Muscle of leg (tissue), 9 donors: ENCODE results near the gene SOCS4. TPM values are rescaled to one million over a fixed set of nuclear protein-coding genes. Genes with fewer than 3 reads are reported as not detected.

Experiments
- polyA plus RNA-seq, 8 donors: library from polyadenylated mRNA; unstranded; fragments of 120-200 nt; gene quantifications; one replicate each; pipeline versions ENCODE4 v1.2.1 to v1.2.3, GENCODE V29; 2013; ENCODE audit warnings: inconsistent platforms in 1 of 8, low replicate concordance in 1 of 8; ENCODE audit not compliant: insufficient read length in 8 of 8, insufficient read depth in 1 of 8
- total RNA-seq: library from RNA; stranded (reverse); fragments of 120-200 nt; gene quantifications from one replicate; pipeline ENCODE4 v1.2.4, GENCODE V29; 2013

SOCS4 gene
- total and polyA plus RNA-seq, 9 donors = 6.4 to 11.5 (median 9.4) TPM

Other genes starting within 250 kb of the SOCS4 start
- 2.7 TPM for gene GCH1, start 124.4 kb upstream of the SOCS4 start, total RNA-seq
- gene GCH1, start 124.4 kb upstream of the SOCS4 start, polyA plus RNA-seq = 1 to 10 TPM; 3.5 to 5.2 (median 4.3) TPM
- gene WDHD1, start 137 bp upstream of the SOCS4 start, total RNA-seq = 8.1 TPM
- gene WDHD1, start 137 bp upstream of the SOCS4 start, polyA plus RNA-seq = 10 to 100 TPM in 2 of 8 donors, 1 to 10 TPM in 6; 7.2 to 10.7 (median 8.2) TPM
- gene MAPK1IP1L, start 24.4 kb downstream of the SOCS4 start, total RNA-seq = 22.3 TPM
- gene MAPK1IP1L, start 24.4 kb downstream of the SOCS4 start, polyA plus RNA-seq = 10 to 100 TPM; 52.0 to 65.0 (median 58.0) TPM
- gene LGALS3, start 102.0 kb downstream of the SOCS4 start, total RNA-seq = 32.0 TPM
- 10 to 100 TPM; 30.5 to 84.7 (median 39.5) TPM for gene LGALS3, start 102.0 kb downstream of the SOCS4 start, polyA plus RNA-seq
- 12.4 TPM for gene DLGAP5, start 164.3 kb downstream of the SOCS4 start, total RNA-seq
- 10 to 100 TPM; 10.4 to 21.0 (median 13.9) TPM for gene DLGAP5, start 164.3 kb downstream of the SOCS4 start, polyA plus RNA-seq
- gene FBXO34, start 244.2 kb downstream of the SOCS4 start, total RNA-seq = 17.2 TPM
- 10 to 100 TPM; 14.9 to 21.6 (median 16.6) TPM for gene FBXO34, start 244.2 kb downstream of the SOCS4 start, polyA plus RNA-seq